NT2/D1 (cell line): ENCODE results near the gene SH3BP4.

ENCODE experiments used
- DNase-seq: peaks from one replicate; pipeline ENCODE4 v3.0.0-alpha.2; 2011; ENCODE audit warnings: low read depth, low spot score
- H3K27me3 ChIP-seq: 2 replicates; pipeline ENCODE4 v1.6.0; 2011; ENCODE audit warnings: mild to moderate bottlenecking; ENCODE audit not compliant: insufficient read length, insufficient read depth
- H3K36me3 ChIP-seq: 2 replicates; pipeline ENCODE4 v1.6.1; 2011; ENCODE audit warnings: mild to moderate bottlenecking, low read length, mixed read lengths; ENCODE audit not compliant: insufficient read depth, insufficient read length
- H3K4me1 ChIP-seq: 2 replicates; pipeline ENCODE4 v1.5.1; 2011; ENCODE audit not compliant: insufficient read depth, insufficient read length
- H3K4me3 ChIP-seq: 2 replicates; pipeline ENCODE4 v1.5.1; 2011; ENCODE audit warnings: low read depth; ENCODE audit not compliant: insufficient read length
- H3K9ac ChIP-seq: 2 replicates; pipeline ENCODE4 v1.6.0; 2011; ENCODE audit warnings: low read depth; ENCODE audit not compliant: insufficient read length
- H3K9me3 ChIP-seq: 2 replicates; pipeline ENCODE4 v1.5.1; 2011; ENCODE audit warnings: mild to moderate bottlenecking, low read length; ENCODE audit not compliant: insufficient read depth
- SUZ12 ChIP-seq: IDR thresholded peaks from 2 replicates; pipeline ENCODE4 v1.6.1; 2011; ENCODE audit not compliant: insufficient read length, insufficient read depth; ENCODE audit errors: extremely low read depth
- YY1 ChIP-seq: IDR thresholded peaks from 2 replicates; pipeline ENCODE4 v1.6.1; 2011; ENCODE audit not compliant: insufficient read length, insufficient read depth
- ZNF274 ChIP-seq: IDR thresholded peaks from 2 replicates; pipeline ENCODE4 v1.6.1; 2011; ENCODE audit warnings: mild to moderate bottlenecking, low read depth, low read length

The SH3BP4 gene

GRCh38 chr2:235034265-235035118 lies 82.7 kb downstream of the SH3BP4 start:
- H3K9me3 ChIP-seq: no peaks in the 10 kb centered on the region
- H3K4me3 ChIP-seq: no peak overlapping the region
- TF ChIP-seq ZNF274: no peak
- TF ChIP-seq SUZ12: no peak
- no peak for TF ChIP-seq YY1
- DNase-seq: no peak
- H3K9ac ChIP-seq: no peak overlapping the region
- H3K36me3 ChIP-seq: peaks cover 84% of the 10 kb centered on the region
- H3K4me1 ChIP-seq: peaks cover 4% of the 10 kb centered on the region
- no peaks in the 10 kb centered on the region for H3K27me3 ChIP-seq

GRCh38 chr2:235037604-235038166 lies 85.9 kb downstream of the SH3BP4 start:
- Histone ChIP-seq H3K36me3 (peaks cover 90% of the 10 kb centered on the region), H3K4me1 (no peaks in the 10 kb centered on the region), H3K4me3 (no peak overlapping the region), H3K9ac (no peak overlapping the region), H3K27me3 (no peaks in the 10 kb centered on the region), H3K9me3 (no peaks in the 10 kb centered on the region)
- TF ChIP-seq SUZ12 (no peak), ZNF274 (no peak), YY1 (no peak)
- no peak for DNase-seq

GRCh38 chr2:235041221-235041917 lies 89.6 kb downstream of the SH3BP4 start:
- peaks cover 89% of the 10 kb centered on the region for H3K36me3 ChIP-seq
- no peaks in the 10 kb centered on the region for H3K9me3 ChIP-seq

GRCh38 chr2:235041918-235042575 lies 90.2 kb downstream of the SH3BP4 start:
- TF ChIP-seq SUZ12 (no peak), YY1 (no peak), ZNF274 (no peak)
- peaks cover 2% of the 10 kb centered on the region for H3K4me1 ChIP-seq
- H3K4me3 ChIP-seq: no peak overlapping the region
- peaks cover 91% of the 10 kb centered on the region for H3K36me3 ChIP-seq
- H3K9ac ChIP-seq: no peak overlapping the region
- no peaks in the 10 kb centered on the region for H3K9me3 ChIP-seq
- no peaks in the 10 kb centered on the region for H3K27me3 ChIP-seq
- DNase-seq: no peak

More at GRCh38 chr2:235041221-235041917, 89.6 kb downstream of the SH3BP4 start:
- H3K4me3 ChIP-seq: no peak overlapping the region
- H3K9ac ChIP-seq: no peak overlapping the region
- TF ChIP-seq SUZ12 (no peak), YY1 (no peak)
- H3K4me1 ChIP-seq: peaks cover 2% of the 10 kb centered on the region
- H3K27me3 ChIP-seq: no peaks in the 10 kb centered on the region
- no peak for DNase-seq

- Histone ChIP-seq H3K27me3 (no peaks in the 10 kb centered on the region), H3K36me3 (peaks cover 91% of the 10 kb centered on the region), H3K4me3 (no peak overlapping the region), H3K9me3 (no peaks in the 10 kb centered on the region), H3K4me1 (peaks cover 2% of the 10 kb centered on the region), H3K9ac (no peak overlapping the region)
- DNase-seq: no peak
- TF ChIP-seq YY1: no peak
- TF ChIP-seq SUZ12: no peak
- no peak for TF ChIP-seq ZNF274
Measured at GRCh38 chr2:235042576-235043515, 91.0 kb downstream of the SH3BP4 start.

- Histone ChIP-seq H3K27me3 (no peaks in the 10 kb centered on the region), H3K36me3 (peaks cover 94% of the 10 kb centered on the region), H3K4me3 (no peak overlapping the region), H3K9ac (no peak overlapping the region), H3K9me3 (no peaks in the 10 kb centered on the region), H3K4me1 (peaks cover 2% of the 10 kb centered on the region)
- TF ChIP-seq YY1 (no peak), ZNF274 (no peak), SUZ12 (no peak)
- DNase-seq: no peak
Measured at GRCh38 chr2:235043762-235044500, 92.1 kb downstream of the SH3BP4 start.
